Measurements from ENCODE around the gene RAET1L.

- TF ChIP-seq POLR2A (IDR thresholded peaks at IDR 0.05) = no peak
- no peak for TF ChIP-seq CTCF (IDR thresholded peaks at IDR 0.05)
These were observed 19.3 kb downstream of the RAET1L start for GRCh38 chr6:150005761-150006651.

Data from Peyer's patch (tissue), 4 donors.